ENCODE measurements around the gene SLC41A1.

DNA sequence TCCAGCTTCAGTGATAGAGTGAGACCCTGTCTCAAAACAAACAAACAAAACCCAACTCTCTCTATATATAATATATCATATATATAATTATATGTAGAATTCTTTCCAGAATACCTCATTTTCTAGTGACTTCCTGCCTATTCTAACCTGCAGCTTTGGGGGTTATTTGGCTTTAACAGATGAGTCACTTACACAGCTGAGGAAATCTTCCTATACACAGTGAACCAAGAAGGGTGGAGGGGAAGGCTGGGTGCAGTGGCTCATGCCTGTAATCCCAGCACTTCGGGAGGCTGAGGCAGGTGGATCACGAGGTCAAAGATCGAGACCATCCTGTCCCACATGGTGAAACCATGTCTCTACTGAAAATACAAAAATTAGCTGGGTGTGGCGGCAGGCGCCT is 47.0 kb downstream of the SLC41A1 start:
- TF ChIP-seq, protein P1, sequence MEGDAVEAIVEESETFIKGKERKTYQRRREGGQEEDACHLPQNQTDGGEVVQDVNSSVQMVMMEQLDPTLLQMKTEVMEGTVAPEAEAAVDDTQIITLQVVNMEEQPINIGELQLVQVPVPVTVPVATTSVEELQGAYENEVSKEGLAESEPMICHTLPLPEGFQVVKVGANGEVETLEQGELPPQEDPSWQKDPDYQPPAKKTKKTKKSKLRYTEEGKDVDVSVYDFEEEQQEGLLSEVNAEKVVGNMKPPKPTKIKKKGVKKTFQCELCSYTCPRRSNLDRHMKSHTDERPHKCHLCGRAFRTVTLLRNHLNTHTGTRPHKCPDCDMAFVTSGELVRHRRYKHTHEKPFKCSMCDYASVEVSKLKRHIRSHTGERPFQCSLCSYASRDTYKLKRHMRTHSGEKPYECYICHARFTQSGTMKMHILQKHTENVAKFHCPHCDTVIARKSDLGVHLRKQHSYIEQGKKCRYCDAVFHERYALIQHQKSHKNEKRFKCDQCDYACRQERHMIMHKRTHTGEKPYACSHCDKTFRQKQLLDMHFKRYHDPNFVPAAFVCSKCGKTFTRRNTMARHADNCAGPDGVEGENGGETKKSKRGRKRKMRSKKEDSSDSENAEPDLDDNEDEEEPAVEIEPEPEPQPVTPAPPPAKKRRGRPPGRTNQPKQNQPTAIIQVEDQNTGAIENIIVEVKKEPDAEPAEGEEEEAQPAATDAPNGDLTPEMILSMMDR (IDR thresholded peaks at IDR 0.05) = no peak
- TF ChIP-seq, protein P2, sequence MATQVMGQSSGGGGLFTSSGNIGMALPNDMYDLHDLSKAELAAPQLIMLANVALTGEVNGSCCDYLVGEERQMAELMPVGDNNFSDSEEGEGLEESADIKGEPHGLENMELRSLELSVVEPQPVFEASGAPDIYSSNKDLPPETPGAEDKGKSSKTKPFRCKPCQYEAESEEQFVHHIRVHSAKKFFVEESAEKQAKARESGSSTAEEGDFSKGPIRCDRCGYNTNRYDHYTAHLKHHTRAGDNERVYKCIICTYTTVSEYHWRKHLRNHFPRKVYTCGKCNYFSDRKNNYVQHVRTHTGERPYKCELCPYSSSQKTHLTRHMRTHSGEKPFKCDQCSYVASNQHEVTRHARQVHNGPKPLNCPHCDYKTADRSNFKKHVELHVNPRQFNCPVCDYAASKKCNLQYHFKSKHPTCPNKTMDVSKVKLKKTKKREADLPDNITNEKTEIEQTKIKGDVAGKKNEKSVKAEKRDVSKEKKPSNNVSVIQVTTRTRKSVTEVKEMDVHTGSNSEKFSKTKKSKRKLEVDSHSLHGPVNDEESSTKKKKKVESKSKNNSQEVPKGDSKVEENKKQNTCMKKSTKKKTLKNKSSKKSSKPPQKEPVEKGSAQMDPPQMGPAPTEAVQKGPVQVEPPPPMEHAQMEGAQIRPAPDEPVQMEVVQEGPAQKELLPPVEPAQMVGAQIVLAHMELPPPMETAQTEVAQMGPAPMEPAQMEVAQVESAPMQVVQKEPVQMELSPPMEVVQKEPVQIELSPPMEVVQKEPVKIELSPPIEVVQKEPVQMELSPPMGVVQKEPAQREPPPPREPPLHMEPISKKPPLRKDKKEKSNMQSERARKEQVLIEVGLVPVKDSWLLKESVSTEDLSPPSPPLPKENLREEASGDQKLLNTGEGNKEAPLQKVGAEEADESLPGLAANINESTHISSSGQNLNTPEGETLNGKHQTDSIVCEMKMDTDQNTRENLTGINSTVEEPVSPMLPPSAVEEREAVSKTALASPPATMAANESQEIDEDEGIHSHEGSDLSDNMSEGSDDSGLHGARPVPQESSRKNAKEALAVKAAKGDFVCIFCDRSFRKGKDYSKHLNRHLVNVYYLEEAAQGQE (IDR thresholded peaks at IDR 0.05; ENCODE audit: insufficient read depth in 1 of 2, low read depth in 2 of 2, low read length in 1 of 2) = no peak
- TF ChIP-seq POLR2AphosphoS5 (IDR thresholded peaks at IDR 0.05; ENCODE audit: low read depth, low read length) (no peak), SIN3A (IDR thresholded peaks at IDR 0.05; ENCODE audit: borderline replicate concordance, insufficient read depth, low read depth, low read length) (no peak)

Data from Panc1 (cell line).